ENCODE results near the gene SERTAD3. TPM values are rescaled to one million over a fixed set of nuclear protein-coding genes. Genes with fewer than 3 reads are reported as not detected.

Gene SERTAD3
- total RNA-seq, 1 donor, result 19.1 TPM

Small RNA genes within 50 kb of the gene (small RNA-seq; reads per million reads assigned to genes)
- gene RF00017, result not detected

Other genes with a start within 250 kb of the SERTAD3 start
- under 0.01 TPM for gene TTC9B, start 226.0 kb downstream of the SERTAD3 start, total RNA-seq
- gene CCNP, start 217.6 kb downstream of the SERTAD3 start, total RNA-seq, result 0.27 TPM
- gene AKT2, start 159.0 kb downstream of the SERTAD3 start, total RNA-seq, result 112 TPM
- 12.1 TPM for gene C19orf47, start 95.9 kb downstream of the SERTAD3 start, total RNA-seq
- 229 TPM for gene PLD3, start 95.6 kb downstream of the SERTAD3 start, total RNA-seq
- gene HIPK4, start 54.2 kb downstream of the SERTAD3 start, total RNA-seq, result 0.27 TPM
- 2.2 TPM for gene PRX, start 31.0 kb downstream of the SERTAD3 start, total RNA-seq
- 19.1 TPM for gene SERTAD1, start 18.3 kb downstream of the SERTAD3 start, total RNA-seq
- 150 TPM for gene BLVRB, start 21.4 kb upstream of the SERTAD3 start, total RNA-seq
- 0.27 TPM for gene SPTBN4, start 22.7 kb upstream of the SERTAD3 start, total RNA-seq
- gene SHKBP1, start 132.5 kb upstream of the SERTAD3 start, total RNA-seq, result 91.3 TPM
- 103 TPM for gene LTBP4, start 157.0 kb upstream of the SERTAD3 start, total RNA-seq
- gene NUMBL, start 246.3 kb upstream of the SERTAD3 start, total RNA-seq, result 18.3 TPM

All from hematopoietic multipotent progenitor cell (in vitro differentiated cells).